Upper lobe of left lung (tissue), 4 donors: ENCODE measurements around the gene MGLL.

Experiments used
- CTCF ChIP-seq, 6 experiments: fragments of 450-650 bp in 4 of 6; fragments of 200-600 bp in 2 of 6; sonication (generic) in 2 of 6; IDR thresholded peaks; one replicate each; pipeline ENCODE4 v1.5.1; 2016 to 2019; ENCODE audit warnings: antibody characterized with exemption in 6 of 6
- POLR2AphosphoS5 ChIP-seq, 2 donors: sonication (generic); formaldehyde crosslinking; IDR thresholded peaks; one replicate each; pipeline ENCODE4 v1.5.1; 2017; ENCODE audit warnings: antibody characterized with exemption in 2 of 2

GRCh38 chr3:127796831-127797150, 25.5 kb downstream of the MGLL start:
- TF ChIP-seq CTCF (IDR thresholded peaks at IDR 0.05) (no peak), POLR2AphosphoS5 (IDR thresholded peaks at IDR 0.05) (no peak)
